Naive B cell (primary cell): ENCODE results near the gene TRPM8. TPM values are rescaled to one million over a fixed set of nuclear protein-coding genes. Genes with fewer than 3 reads are reported as not detected.

Source experiments
- ATAC-seq, 2 donors: fragments of 150-1000 bp; cut with Tn5 transposase; 2 replicates each; pipeline ENCODE4 v1.10.0; 2021; ENCODE audit warnings: low read depth in 2 of 2, mild to moderate bottlenecking in 2 of 2, moderate library complexity in 2 of 2
- DNase-seq: peaks from one replicate; pipeline ENCODE4 v3.0.0; 2022
- H3K27ac Mint-ChIP-seq, 6 donors: one replicate each; pipeline ENCODE4 v1.8.0; 2020 to 2022; ENCODE audit warnings: mild to moderate bottlenecking in 6 of 6, mixed read lengths in 6 of 6, moderate library complexity in 5 of 6, inconsistent platforms in 2 of 6
- H3K27me3 Mint-ChIP-seq, 3 donors: one replicate each; pipeline ENCODE4 v1.8.0; 2021 to 2022; ENCODE audit warnings: mixed read lengths in 3 of 3, mild to moderate bottlenecking in 1 of 3
- H3K36me3 Mint-ChIP-seq, 2 donors: one replicate each; pipeline ENCODE4 v1.8.0; 2020 to 2022; ENCODE audit warnings: mixed read lengths in 2 of 2, inconsistent platforms in 1 of 2, mild to moderate bottlenecking in 1 of 2
- H3K4me1 Mint-ChIP-seq, 3 donors: one replicate each; pipeline ENCODE4 v1.8.0; 2020 to 2022; ENCODE audit warnings: mixed read lengths in 3 of 3, inconsistent platforms in 1 of 3, mild to moderate bottlenecking in 1 of 3, moderate library complexity in 1 of 3
- H3K4me3 Mint-ChIP-seq, 8 donors: one replicate each; pipeline ENCODE4 v1.8.0; 2020 to 2022; ENCODE audit warnings: mild to moderate bottlenecking in 8 of 8, mixed read lengths in 8 of 8, moderate library complexity in 8 of 8, inconsistent platforms in 2 of 8
- H3K9me3 Mint-ChIP-seq, 7 donors: one replicate each; pipeline ENCODE4 v1.8.0; 2020 to 2022; ENCODE audit warnings: mixed read lengths in 7 of 7, mild to moderate bottlenecking in 5 of 7, inconsistent platforms in 2 of 7, moderate library complexity in 1 of 7
- polyA plus RNA-seq, 6 donors: library from polyadenylated mRNA; unstranded; fragments of 300-500 nt; fragmentation: Illumina TruSeq; gene quantifications; one replicate each; pipeline ENCODE4 v1.2.3, GENCODE V29; 2021; ENCODE audit warnings: low read depth in 6 of 6

TRPM8 gene
- polyA plus RNA-seq, 6 donors from 2014 or later: not detected

DNA sequence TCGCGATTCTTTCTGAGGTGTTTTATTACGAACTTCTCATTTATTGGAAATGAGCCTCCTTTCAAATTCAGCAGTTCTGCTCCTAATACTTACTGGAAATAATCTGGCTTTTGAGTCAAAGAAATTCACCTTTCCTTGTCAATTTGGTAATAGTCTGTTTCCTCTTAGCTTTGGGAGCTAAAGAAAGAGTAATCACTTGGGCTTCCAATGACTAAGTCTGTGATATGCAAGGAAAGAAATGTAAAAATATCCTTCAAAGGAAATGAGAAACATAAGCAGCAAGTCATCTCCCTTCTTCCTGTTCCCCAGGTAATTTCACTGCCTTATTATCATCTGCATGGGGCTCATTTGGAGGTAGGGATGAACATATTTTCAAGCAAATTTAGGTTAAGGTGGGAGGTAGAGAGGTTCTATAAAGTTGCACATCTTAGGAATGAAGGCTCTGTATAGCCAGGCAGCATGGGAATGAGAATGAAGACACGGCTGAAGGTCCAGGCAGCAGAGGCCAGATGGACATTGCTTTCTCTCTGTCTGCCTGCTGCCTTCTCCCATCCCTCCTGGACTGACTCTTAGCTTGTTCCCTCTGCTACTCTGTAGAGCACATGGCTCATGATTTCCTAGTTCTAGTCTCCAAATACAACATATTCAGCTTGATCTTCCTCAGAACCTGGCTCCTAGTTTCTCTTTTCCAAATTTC lies 134.3 kb downstream of the TRPM8 start:
- H3K27ac Mint-ChIP-seq: no peak overlapping the region
- H3K4me3 Mint-ChIP-seq: no peak overlapping the region
- no peaks in the 10 kb centered on the region for H3K4me1 Mint-ChIP-seq
- H3K9me3 Mint-ChIP-seq: no peaks in the 10 kb centered on the region
- DNase-seq: no peak
- peaks cover 21 to 70% (median 35%) of the 10 kb centered on the region in 3 donors for H3K27me3 Mint-ChIP-seq
- no peak for ATAC-seq
- H3K36me3 Mint-ChIP-seq: no peaks in the 10 kb centered on the region

GRCh38 chr2:234058881-234059280 lies 141.7 kb downstream of the TRPM8 start:
- H3K27ac Mint-ChIP-seq: no peak overlapping the region
- no peaks in the 10 kb centered on the region for H3K36me3 Mint-ChIP-seq
- H3K4me3 Mint-ChIP-seq: no peak overlapping the region
- H3K4me1 Mint-ChIP-seq: no peaks in the 10 kb centered on the region
- H3K9me3 Mint-ChIP-seq: no peaks in the 10 kb centered on the region
- DNase-seq (no peak), ATAC-seq (no peak)
- H3K27me3 Mint-ChIP-seq: peaks cover 26 to 56% (median 53%) of the 10 kb centered on the region in 3 donors

GRCh38 chr2:234060236-234060635 lies 143.1 kb downstream of the TRPM8 start:
- no peak overlapping the region for H3K4me3 Mint-ChIP-seq
- no peak for DNase-seq
- H3K27me3 Mint-ChIP-seq: peaks cover 29 to 58% (median 49%) of the 10 kb centered on the region in 3 donors
- H3K27ac Mint-ChIP-seq: no peak overlapping the region
- H3K36me3 Mint-ChIP-seq: no peaks in the 10 kb centered on the region
- no peak for ATAC-seq
- H3K9me3 Mint-ChIP-seq: no peaks in the 10 kb centered on the region
- peaks cover 0 to 2% (median 0%) of the 10 kb centered on the region in 3 donors for H3K4me1 Mint-ChIP-seq

DNA sequence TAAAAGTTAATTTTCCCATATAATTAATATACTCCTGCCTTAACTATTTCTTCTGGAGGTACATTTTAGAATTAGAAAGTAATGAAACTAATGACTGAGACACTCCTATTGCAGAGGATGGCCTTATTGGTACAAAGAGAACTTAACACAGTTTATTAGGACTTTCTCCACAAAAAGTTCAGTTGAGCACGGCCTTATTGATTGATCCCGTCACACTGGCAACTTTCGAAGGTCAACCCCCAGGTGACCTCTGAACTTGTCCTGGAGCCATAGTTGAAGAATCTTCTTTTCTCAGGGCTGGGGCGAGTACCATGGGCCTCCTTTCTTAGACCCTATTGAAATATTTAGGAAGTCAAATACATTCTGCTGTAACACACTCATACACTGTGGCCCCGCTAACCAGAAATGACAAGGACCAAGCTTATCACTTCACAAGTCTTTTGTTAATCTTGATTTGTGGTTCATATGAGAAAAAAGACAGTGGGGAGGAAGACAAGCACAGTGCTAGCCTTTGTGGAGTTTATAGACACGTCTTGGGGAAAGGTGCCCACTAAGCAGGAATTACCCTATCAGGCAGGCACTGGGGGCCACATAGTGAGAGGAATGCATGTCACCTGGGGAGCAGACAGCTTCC lies 144.6 kb downstream of the TRPM8 start:
- peak overlapping the region in 1 of 6 donors; percentile 36 for H3K27ac Mint-ChIP-seq
- H3K4me1 Mint-ChIP-seq: peaks cover 0 to 2% (median 0%) of the 10 kb centered on the region in 3 donors
- peaks cover 36 to 56% (median 53%) of the 10 kb centered on the region in 3 donors for H3K27me3 Mint-ChIP-seq
- H3K9me3 Mint-ChIP-seq: no peaks in the 10 kb centered on the region
- H3K36me3 Mint-ChIP-seq: no peaks in the 10 kb centered on the region
- no peak overlapping the region for H3K4me3 Mint-ChIP-seq
- no peak for DNase-seq
- no peak for ATAC-seq

DNA sequence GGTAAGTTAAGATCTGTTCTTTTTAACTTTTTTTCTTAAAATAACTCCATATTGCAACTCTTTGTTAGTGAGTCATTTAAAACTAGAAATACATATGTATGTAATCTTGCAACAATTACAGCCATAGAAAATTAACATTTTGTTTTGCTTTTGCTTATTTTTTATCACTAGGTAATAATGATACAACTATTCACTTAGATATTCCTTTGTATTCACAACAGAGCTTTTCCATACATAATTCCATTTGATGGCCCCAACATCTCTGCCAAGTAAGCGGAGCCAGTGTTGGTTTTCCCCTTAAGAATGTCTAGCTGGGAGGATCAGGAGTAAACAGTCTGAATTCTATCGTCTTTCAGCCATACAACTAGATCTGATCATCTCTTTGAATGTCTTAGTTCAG lies 149.4 kb downstream of the TRPM8 start:
- ATAC-seq: no peak

More for the DNA sequence above, 149.4 kb downstream of the TRPM8 start:
- peaks cover 0 to 3% (median 0%) of the 10 kb centered on the region in 3 donors for H3K4me1 Mint-ChIP-seq
- peaks cover 4 to 12% (median 6%) of the 10 kb centered on the region in 7 donors for H3K9me3 Mint-ChIP-seq
- peaks cover 0 to 10% of the 10 kb centered on the region in 2 donors for H3K36me3 Mint-ChIP-seq
- no peak for DNase-seq
- H3K27ac Mint-ChIP-seq: no peak overlapping the region
- H3K4me3 Mint-ChIP-seq: no peak overlapping the region
- H3K27me3 Mint-ChIP-seq: peaks cover 37 to 48% (median 44%) of the 10 kb centered on the region in 3 donors

Other genes with a start within 250 kb of the TRPM8 start
- not detected for gene UGT1A9, start 245.5 kb upstream of the TRPM8 start, polyA plus RNA-seq
- not detected for gene UGT1A7, start 235.5 kb upstream of the TRPM8 start, polyA plus RNA-seq
- gene UGT1A6, start 224.5 kb upstream of the TRPM8 start, polyA plus RNA-seq: not detected
- not detected for gene UGT1A5, start 204.5 kb upstream of the TRPM8 start, polyA plus RNA-seq
- not detected for gene UGT1A4, start 198.6 kb upstream of the TRPM8 start, polyA plus RNA-seq
- not detected for gene UGT1A3, start 188.3 kb upstream of the TRPM8 start, polyA plus RNA-seq
- gene UGT1A1, start 157.1 kb upstream of the TRPM8 start, polyA plus RNA-seq: not detected
- not detected for gene MROH2A, start 139.0 kb upstream of the TRPM8 start, polyA plus RNA-seq
- not detected for gene HJURP, start 62.8 kb upstream of the TRPM8 start, polyA plus RNA-seq
- not detected for gene SPP2, start 133.3 kb downstream of the TRPM8 start, polyA plus RNA-seq